HG03457 (cell line): ENCODE data around the gene NDUFA11.
"Not testable (repeated sequence)": the region's sequence is repeated elsewhere in the genome, so short reads cannot be mapped to it uniquely, and the experiment has no call there.

Source experiments
- ATAC-seq: cut with Tn5 transposase; IDR thresholded peaks from one replicate; pipeline ENCODE4 v1.9.1; 2021; ENCODE audit warnings: moderate number of reproducible peaks; ENCODE audit not compliant: unreplicated experiment

NDUFA11 gene

DNA sequence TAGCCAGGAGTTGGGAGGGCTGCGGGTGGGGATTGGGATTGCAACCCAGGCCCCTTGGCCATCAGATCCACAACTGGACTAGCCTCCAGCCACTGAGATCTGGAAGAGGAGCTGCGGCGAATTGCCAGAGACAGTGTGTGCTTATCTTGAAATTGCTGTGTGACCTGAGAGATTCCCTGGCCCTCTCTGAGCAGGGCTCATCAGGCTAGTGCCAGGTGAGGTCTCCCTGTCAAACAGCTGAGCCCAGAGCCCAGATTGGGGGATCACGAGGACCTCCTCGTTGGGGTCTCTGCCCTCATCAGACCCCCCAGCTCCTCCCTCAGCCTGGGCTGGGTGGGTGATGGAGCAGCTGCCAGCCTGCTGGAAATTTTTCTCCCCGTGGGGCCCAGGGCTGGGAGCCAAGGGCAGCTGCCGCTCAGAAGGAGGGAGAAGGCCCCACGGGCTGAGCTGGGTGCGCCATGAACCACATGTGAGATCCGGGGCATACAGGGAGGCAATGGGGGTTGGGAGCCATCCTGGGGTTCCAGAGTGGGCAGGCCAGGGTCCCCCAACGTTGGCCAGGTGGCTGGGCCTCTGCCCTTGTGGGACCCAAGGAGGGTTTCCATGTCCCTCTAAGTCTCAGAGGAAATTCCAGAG, 40.4 kb downstream of the NDUFA11 start:
- ATAC-seq = no peak

DNA sequence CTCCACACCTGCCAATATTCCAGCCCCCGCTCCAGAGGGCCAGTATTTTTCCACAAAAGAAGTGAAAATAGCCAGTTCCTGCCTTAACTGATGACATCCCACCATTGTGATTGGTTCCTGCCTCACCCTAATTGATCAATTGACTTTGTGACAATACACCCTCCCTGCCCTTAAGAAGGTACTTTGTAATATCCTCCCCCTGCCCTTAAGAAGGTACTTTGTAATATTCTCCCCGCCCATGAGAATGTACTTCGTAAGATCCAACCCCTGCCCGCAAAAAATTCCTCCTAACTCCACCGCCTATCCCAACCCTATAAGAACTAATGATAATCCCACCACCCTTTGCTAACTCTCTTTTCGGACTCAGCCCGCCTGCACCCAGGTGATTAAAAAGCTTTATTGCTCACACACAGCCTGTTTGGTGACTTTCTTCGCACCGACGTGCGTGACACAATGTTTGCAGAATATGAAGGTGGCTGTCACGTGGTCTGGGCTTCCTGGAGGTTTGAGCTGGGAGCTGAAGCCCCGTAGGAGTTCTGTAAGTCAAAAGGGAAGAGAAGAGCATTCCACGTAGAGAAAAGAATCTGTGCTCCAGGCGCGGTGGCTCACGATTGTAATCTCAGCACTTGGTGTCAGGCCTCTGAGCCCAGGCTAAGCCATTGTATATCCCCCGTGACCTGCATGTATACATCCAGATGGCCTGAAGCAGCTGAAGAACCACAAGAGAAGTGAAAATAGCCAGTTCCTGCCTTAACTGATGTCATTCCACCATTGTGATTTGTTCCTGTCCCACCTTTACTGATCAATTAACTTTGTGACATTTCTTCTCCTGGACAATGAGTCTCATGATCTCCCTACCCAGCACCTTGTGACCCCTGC, 46.1 kb downstream of the NDUFA11 start:
- no peak for ATAC-seq

DNA sequence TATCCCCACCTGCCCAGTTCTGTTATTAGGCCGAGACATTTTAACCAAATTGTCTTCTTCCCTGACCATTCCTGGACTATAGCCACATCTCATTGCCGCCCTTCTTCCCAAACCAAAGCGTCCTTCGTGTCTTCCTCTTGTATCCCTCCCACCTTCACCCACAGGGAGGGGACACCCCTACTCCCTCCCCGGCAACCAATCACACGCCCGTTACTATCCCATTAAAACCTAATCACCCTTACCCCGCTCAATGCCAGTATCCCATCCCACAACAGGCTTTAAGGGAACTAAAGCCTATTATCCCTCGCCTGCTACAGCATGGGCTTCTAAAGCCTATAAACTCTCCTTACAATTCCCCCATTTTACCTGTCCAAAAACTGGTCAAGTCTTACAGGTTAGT, 48.4 kb downstream of the NDUFA11 start:
- not testable (repeated sequence) for ATAC-seq

GRCh38 chr19:5854121-5854520, 49.5 kb downstream of the NDUFA11 start:
- not testable (repeated sequence) for ATAC-seq

DNA sequence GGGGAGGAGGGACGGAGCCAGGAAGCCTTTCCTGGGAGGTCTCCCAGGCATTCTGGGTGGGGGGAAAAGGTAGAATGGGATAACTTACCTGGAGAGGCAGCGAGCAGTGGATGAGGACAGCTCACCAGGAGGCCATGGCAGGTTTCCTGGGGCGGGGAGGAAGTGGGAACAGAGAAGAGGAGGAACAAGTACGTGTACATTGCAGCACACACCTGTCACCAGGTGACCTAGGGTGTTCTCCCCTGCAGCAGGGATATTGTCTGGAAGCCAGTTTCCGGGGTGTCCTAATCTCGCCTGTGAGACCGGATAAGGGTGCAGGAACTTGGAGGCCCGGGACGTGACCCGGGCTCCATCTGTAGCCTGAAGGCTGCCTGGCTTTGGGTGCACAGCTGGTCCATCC, 52.3 kb downstream of the NDUFA11 start, which contains the start of gene FUT3:
Gene FUT3, minus strand, starts transcription at position 148 of the 400 bp plus-strand sequence.
- ATAC-seq = no peak

- no peak for ATAC-seq
These were observed 52.8 kb downstream of the NDUFA11 start for GRCh38 chr19:5850743-5851293.

DNA sequence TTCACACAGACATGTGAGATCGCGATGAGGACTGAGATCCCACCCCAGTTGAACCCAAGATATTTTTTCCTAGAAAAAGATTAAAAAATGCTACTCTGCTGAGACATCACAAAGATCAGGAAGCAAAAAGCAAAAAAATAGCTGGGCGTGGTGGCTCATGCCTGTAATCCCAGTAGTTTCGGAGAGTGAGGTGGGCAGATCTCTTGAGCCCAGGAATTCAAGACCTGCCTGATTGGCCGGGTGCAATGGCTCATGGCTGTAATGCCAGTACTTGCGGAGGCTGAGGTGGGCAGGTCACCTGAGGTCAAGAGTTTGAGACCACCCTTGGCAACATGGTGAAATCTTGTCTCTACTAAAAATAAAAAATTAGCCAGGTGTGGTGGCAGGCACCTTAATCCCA, 53.4 kb downstream of the NDUFA11 start:
- no peak for ATAC-seq

- not testable (repeated sequence) for ATAC-seq
These were observed 55.0 kb downstream of the NDUFA11 start for GRCh38 chr19:5848621-5849020.

GRCh38 chr19:5847846-5848245, 55.7 kb downstream of the NDUFA11 start:
- ATAC-seq = not testable (repeated sequence)
